ENCODE data around the gene RNF225. TPM values are rescaled to one million over a fixed set of nuclear protein-coding genes. Genes with fewer than 3 reads are reported as not detected.
A peak's percentile ranks its signal among the peaks of the same experiment; 100 is the strongest.
"Not testable (repeated sequence)": the region's sequence is repeated elsewhere in the genome, so short reads cannot be mapped to it uniquely, and the experiment has no call there.

RNF225 gene
- total RNA-seq, 1 experiment from 2014 or later = not detected

DNA sequence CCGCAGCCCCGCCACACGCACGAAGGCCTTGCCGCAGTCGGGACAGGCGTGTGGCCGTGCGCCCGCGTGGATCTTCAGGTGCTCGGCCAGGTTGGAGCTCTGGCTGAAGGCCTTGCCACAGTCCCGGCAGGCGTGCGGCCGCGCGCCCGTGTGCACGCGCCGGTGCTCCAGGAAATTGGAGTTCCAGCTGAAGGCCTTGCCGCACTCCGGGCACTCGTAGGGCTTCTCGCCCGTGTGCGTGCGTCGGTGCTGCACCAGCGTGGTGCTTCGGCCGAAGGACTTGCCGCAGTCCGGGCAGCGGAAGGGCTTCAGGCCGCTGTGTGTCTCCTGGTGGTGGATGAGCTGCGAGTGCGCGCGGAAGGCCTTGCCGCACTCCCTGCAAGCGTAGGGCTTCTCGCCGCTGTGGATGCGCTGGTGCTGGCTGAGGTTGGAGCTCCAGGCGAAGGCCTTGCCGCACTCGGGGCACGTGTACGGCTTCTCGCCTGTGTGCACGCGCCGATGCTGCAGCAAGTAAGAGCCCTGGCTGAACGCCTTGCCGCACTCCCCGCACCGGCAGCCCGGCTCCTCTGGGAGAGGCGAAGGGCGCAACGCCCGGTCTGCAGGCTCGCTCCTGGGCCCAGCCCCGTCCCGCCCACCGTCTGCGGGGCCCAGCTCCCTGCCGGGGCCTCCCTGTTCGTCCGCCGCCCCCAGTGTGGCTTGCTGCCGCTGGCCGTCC lies 38.5 kb upstream of the RNF225 start:
- in situ Hi-C loops (cut with HindIII; ENCODE audit: low pct_unique_long_range_greater_than_20kb, low sequenced_read_pairs) = no loop called here
- DNase-seq (ENCODE audit: low read depth) = no peak

DNA sequence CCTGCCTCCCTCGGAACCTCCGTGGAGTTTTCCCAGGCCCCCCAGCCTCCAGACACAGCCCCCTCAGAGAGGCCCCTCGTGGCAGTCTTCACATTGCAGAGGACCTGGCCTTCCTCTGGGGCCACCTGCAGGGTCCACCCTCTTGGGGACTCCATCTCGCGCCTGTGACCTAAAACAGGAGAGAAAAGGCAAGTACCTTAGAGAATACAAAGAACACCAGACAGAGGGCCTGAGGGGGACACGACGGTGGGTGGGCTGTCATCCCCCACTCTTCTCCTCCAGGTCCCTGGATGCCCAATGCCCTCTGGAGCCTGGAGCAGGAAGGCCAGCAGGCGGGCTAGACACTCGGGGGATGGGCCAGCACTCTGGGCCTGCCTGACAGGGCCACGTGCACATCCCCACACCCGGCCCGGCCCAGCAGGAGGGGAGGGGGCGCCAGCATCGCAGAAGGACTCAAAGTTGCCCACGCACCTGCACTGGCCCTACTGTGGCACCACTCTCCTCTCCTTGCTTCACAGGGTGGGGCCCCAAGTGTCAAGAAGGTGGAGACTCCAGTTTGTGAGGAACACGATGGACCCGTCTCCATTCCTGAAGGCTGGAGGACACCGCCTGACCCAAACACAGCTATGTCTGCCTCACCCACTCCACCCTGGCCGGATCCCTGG lies 37.8 kb upstream of the RNF225 start:
- in situ Hi-C loops (cut with HindIII; ENCODE audit: low pct_unique_long_range_greater_than_20kb, low sequenced_read_pairs) = no loop called here
- no peak for DNase-seq (ENCODE audit: low read depth)

DNA sequence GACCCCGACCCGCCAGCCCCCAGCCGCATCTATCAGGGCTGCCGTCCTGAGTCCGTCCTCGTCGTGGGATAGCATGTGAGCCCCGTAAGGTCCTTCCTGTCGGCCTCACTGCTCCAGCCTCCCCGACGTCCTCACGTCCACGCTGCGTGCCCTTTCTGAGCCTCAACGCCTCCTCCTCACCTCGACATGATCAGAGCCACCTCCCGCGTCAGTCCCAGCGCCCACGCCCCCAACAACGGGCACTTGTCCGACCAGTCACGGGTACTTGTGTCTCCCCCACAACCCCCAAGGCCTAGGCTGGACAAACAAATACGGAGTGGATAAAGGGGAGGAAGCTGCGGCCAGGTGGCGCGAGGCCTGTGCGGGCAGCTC lies 33.6 kb upstream of the RNF225 start:
- in situ Hi-C loops (cut with HindIII; ENCODE audit: low pct_unique_long_range_greater_than_20kb, low sequenced_read_pairs) = no loop called here
- no peak for DNase-seq (ENCODE audit: low read depth)

DNA sequence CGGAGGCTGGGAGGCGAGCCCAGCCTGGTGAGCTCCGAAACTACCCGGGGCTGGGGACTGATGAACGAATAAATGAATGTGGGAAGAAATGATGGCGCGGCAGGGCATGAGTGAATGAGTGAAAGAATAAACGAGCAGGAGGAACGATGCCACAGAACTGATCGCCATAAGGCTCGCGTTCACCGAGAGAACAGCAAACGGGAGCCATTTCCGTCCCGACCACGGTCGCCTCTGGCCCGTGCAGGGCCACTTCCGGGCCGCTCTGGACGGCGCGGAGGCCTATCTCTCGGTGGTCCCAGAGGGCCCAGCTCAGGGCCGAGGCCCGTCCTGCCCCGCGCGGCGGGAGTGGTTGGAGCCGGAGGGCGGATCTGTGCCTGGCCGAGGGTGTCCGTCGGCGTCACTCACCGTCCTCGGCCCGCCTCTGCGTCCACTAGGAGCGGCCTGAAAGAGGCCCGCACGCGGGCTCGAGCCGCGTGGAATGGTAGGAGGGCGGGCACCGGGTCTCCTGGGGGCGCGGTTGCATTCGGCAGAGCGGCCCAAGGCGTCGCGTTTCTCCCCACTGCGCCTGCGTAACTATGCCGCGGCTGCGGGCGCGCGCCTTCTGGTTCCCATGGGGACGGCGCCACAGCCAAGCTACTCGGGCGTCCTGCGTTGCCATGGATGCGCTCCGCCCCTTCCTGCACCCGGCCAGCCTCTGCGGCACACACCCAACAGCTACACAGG lies 33.0 kb upstream of the RNF225 start, which contains the start of gene ZNF497:
TSS of gene ZNF497 (minus strand) at position 480 of the 723 bp plus-strand sequence. CDS start 5,116 bp downstream, outside the sequence.
- in situ Hi-C loops (cut with HindIII; ENCODE audit: low pct_unique_long_range_greater_than_20kb, low sequenced_read_pairs) = no loop called here

DNA sequence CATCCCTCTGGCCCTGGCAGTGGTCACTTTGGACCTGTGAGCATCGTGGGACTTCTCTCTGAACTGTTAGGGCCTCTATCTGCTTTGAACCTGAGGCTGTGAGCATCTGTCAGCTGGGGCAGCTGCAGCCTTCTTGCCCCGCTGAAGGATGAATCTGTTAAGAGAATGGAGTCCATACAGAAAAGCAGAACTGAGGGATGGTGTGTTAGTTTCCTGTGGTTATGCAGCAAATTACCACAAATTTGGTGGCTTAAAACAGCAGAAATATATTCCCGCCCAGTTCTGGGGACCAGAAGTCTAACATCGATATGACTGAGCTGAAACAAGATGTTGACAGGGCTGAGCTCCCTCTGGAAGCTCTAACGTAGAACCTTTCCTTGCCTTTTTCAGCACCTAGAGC lies 31.3 kb upstream of the RNF225 start:
- DNase-seq (ENCODE audit: low read depth) = no peak
- in situ Hi-C loops (cut with HindIII; ENCODE audit: low pct_unique_long_range_greater_than_20kb, low sequenced_read_pairs) = no loop called here

More for the DNA sequence above, 33.0 kb upstream of the RNF225 start, which contains the start of gene ZNF497:
- peak; percentile 99 for DNase-seq (ENCODE audit: low read depth)

DNA sequence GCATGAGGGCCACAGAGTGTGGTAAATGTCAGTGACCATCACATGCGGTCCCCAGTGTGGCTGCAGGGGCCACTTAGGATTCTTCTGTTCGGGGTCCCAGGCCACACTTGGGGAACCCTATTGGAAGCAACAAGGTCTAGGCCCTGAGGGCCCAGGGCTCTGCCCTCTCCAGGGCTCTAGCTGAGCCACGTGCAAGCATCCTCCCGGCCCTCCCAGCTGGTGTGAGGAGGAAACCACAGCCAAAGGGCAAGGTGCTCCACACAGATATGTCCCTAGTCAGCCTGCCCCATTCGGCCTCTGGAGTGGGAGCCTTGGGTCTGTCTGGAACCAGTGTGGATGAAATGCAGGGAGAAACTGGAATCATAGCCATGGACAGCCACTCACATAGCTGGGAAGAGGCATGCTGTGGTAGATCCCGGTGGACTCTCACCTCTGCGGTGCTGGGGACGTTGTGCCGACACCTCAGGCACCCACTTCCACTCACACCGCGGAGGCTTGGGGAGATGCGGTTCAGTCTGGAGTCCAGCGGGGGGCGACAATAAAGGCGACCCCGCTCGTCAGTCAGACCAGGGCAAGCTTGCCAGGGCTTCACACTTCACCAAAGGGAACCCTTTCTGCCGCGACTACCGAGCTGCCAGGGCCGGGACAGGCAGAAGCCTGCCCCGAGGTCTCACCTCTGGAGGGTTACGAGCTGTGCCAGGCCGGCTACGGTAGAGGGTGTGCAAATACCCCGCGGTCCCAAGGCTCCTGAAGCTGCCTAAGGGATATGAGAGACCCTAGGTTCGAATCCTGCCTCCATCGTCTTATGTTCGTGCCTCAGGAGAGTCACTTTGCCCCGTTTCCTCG lies 28.6 kb upstream of the RNF225 start:
- no peak for DNase-seq (ENCODE audit: low read depth)
- in situ Hi-C loops (cut with HindIII; ENCODE audit: low pct_unique_long_range_greater_than_20kb, low sequenced_read_pairs) = no loop called here

DNA sequence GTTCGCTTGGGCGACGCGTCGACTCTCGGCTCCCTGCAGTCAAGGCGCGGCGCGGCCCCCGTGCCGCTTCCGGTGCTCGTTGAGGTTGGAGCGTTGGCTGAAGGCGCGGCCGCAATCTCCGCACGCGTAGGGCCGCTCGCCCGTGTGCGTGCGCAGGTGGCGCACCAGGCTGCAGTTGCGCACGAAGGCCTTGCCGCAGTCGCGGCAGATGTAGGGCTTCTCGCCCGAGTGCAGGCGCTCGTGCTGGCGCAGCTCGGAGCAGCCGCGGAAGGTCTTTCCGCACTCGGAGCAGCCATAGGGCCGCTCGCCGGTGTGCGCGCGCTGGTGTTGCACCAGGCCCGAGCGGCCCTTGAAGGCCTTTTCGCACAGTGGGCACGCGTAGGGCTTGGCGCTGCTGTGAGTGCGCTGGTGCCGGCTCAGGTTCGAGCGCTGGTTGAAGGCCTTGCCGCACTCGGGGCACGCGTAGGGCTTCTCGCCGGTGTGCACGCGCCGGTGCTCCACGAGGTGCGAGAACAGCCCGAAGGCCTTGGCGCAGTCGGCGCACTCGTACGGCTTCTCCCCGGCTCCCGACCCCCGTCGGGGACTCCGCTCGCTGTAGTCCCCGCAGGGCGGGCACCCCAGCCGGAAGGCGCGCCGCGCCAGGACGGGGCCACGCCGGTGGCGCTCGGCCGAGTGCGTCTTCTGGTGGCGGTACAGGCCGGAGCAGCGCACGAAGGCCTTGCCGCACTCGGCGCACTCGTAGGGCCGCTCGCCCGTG lies 27.6 kb upstream of the RNF225 start:
- no peak for DNase-seq (ENCODE audit: low read depth)
- in situ Hi-C loops (cut with HindIII; ENCODE audit: low pct_unique_long_range_greater_than_20kb, low sequenced_read_pairs) = no loop called here

DNA sequence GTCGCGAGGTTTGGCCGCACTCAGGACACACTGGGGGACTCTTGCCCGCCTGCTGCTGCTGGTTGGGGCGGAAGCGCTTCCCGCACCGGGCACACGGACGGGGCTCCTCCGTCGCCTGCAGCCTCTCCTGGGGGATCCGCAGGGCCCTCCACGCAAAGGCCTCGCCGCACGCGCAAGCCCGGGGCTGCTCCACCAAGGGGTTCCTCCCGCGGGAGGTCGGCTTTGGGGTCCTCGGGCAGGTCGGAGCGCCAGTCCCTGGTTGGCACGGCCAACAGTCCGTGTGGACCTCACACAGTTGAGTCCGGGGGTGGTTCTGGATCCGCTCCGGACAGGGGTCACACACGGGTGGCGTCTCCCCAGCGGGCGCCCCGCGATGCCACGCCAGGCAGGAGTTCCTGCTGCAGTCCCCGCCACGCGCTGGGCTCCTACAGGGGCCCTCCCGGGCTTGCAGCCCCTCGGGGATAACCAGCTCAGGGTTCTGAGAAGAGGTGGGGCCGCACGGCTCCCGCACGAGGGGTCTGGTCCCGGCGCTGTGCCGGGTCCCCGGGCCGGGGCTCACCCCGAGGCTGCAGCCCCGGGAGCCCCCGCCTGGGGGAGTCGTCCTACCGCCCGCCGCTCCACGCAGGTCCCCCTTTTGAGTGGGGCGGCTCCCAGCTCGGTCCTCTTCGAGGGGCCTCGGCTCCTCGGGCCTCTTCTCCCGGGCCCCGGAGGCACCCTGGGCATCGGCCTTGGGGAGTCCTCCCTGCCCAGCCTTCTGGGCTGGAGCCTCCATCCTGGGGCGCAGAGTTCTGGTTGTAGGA lies 26.7 kb upstream of the RNF225 start:
- DNase-seq (ENCODE audit: low read depth) = no peak
- in situ Hi-C loops (cut with HindIII; ENCODE audit: low pct_unique_long_range_greater_than_20kb, low sequenced_read_pairs) = no loop called here

DNA sequence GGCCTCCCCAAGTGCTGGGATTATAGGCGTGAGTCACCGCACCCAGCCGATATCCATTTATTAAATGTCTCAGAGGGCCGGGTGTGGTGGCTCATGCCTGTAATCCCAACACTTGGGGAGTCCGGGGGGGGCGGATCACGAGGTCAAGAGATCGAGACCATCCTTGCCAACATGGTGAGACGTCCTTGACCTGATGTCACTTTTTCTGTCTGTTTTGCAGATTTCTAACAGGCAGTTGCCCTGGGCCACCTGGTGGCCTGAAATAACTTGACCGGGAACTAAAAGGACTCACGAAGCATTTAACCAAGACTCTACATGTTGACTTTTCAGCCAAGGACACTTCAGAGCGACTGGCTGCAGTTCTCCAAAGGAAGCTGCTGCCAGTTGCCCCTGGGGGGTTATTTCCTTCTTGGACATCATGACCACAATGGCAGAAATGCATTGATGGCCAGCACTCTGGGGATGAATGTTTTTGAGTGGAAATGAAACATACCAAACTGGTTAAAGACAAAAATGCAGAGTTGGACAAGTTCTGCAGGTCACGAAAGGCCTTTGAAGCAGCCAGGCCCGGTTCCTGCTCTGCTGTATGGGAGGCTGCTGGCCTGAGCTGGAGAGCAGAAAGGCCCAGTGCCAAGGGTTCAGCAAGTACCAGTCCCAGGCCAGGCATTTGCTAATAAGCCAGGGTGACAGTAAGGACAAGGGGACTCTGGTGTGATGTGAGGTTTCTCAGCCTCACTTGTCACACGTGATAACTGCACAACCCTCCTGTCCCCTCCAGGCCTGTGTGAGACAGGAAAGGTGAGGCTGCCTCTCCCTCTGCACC lies 22.9 kb upstream of the RNF225 start:
- in situ Hi-C loops (cut with HindIII; ENCODE audit: low pct_unique_long_range_greater_than_20kb, low sequenced_read_pairs) = no loop called here
- DNase-seq (ENCODE audit: low read depth) = no peak

DNA sequence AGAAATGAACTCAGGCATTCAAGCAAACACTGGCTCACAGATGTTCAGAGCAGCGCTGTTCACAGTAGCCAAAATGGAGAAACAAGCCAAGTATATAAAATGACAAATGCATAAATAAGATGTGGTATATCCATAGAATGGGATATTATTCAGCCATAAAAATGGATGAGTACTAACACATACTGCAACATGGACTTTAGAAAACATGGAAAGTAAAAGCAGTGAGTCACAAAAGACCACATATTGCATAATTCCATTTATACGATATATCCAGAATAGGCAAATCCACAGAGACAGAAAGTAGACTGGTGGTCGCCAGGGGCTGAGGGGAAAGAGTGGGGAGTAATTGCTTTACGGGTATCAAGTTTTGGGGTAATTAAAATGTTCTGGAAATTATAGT lies 21.3 kb upstream of the RNF225 start:
- in situ Hi-C loops (cut with HindIII; ENCODE audit: low pct_unique_long_range_greater_than_20kb, low sequenced_read_pairs) = no loop called here
- DNase-seq (ENCODE audit: low read depth) = no peak

DNA sequence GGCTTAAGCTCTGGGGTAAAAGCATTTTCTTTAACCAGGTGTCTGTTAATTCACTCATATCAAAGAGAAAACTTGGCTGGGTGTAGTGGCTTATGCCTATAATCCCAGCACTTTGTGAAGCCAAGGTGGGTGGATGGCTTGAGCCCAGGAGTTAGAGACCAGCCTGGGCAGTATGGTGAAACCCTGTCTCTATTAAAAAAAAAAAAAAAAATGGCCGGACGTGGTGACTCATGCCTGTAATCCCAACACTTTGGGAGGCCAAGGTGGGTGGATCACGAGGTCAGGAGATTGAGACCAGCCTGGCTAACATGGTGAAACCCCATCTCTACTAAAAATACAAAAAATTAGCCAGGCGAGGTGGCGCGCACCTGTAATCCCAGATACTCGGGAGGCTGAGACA lies 18.7 kb upstream of the RNF225 start:
- DNase-seq (ENCODE audit: low read depth); in situ Hi-C loops (cut with HindIII; ENCODE audit: low pct_unique_long_range_greater_than_20kb, low sequenced_read_pairs): not testable (repeated sequence)

DNA sequence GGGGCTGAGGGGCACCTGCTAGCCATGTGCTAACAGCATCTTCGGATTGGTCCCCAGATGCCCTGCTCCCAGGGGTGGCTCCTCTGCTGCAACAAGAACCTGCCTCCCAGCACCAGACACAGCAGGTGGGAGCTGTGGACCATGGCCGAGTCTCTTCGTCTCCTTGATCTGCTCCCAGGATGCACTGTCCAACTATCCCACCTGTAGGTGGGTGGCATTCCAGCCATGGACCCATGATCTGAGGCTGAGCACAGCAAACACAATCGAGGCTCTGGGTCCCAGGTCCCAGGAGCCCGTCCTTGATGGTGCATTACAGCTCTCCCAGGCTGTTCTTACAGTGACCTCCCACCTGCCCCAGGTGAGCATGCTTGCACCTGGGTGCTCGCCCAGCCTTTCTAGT lies 16.2 kb upstream of the RNF225 start:
- in situ Hi-C loops (cut with HindIII; ENCODE audit: low pct_unique_long_range_greater_than_20kb, low sequenced_read_pairs) = no loop called here
- no peak for DNase-seq (ENCODE audit: low read depth)

DNA sequence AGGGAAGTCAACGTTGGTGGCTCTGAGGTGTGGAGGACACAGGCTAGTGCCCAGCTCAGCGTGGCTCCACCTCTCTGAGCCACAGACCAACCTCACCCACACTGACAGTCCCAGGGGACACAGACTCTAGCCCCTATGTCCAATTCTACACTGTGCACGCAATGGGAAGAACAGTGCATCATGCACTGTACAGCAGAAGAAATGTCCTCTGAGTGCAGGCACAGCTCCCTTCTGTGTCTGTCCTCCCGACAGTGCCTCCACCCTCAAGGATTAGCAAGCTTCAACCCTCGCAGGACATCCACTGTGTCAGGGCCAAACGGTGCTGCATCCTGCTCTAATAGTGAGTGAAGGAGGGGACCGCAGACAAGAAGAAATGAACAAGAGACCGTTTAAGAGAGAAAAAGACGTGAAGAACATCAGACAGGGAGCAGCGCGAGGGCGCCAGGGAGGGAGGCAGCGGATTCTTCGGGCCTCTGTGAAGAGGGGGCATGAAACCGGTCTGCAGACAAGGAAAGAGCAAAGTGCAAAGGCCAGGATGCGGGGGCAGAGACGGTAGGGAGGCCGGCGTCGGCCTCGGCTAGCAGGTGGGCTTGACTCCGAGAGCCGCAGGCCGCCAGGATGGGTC lies 15.3 kb upstream of the RNF225 start:
- DNase-seq (ENCODE audit: low read depth) = no peak
- in situ Hi-C loops (cut with HindIII; ENCODE audit: low pct_unique_long_range_greater_than_20kb, low sequenced_read_pairs) = no loop called here

DNA sequence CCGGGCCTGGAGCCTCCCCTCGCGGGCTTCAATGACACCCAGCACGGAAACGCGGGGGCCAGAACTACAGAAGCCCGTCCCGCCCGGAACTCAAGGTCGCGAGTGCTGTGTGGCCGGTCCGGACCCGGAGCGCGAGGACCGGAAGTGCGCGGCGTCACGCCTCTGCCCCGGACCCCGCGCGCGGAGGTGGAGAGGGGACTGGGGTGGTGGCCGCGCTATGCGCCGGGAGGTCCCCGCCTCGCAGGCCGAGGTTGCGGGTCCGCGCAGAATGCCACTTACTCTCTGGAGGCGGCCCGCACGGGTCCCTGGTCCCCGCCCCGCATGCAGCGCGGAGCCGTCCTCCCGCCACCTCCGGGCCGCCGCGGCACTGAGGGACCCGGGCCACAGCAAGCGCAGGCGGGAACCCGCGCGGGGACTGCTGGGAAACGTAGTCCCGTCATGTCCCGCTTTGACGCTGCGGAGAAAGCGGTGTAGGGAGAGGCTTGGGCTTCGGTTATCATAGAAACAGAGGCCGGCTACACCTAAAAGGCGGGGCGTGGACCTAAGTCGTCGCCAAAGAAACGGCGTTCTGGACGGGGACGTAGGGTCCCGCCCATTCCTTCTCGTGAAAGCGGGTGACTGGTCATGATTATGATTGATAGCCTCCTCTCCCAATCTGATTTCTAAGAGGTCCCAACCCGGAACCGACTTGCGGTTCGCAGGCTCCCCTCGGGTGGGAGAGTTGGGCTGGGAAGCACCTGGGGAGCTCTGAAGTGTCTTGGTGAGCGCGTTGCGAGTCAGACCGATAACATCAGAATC lies 14.6 kb upstream of the RNF225 start, which contains the start of gene ZNF837:
TSS of gene ZNF837 (minus strand) at position 369 of the 798 bp plus-strand sequence. CDS start 11,698 bp downstream, outside the sequence.
- in situ Hi-C loops (cut with HindIII; ENCODE audit: low pct_unique_long_range_greater_than_20kb, low sequenced_read_pairs) = no loop called here
- peak; percentile 100 for DNase-seq (ENCODE audit: low read depth)
